ENCODE data around the gene MAP4K4.

Gene MAP4K4

DNA sequence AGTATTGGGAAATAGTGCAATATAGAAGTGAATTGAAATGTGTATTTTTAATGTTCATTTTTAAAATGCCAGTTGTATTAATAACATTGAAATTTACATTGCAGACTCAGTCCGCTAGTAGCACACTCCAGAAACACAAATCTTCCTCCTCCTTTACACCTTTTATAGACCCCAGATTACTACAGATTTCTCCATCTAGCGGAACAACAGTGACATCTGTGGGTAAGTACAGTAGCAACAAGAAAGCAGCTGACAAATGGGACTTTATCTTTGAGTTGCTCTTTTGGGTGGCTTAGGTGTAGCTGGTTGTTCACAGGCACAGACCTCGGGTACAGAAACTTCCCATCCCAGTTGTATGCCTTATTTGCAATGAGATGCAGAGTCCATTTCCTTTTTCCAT lies 176.0 kb downstream of the MAP4K4 start:
- TF ChIP-seq EZH2 (IDR thresholded peaks at IDR 0.05; ENCODE audit: borderline replicate concordance, low read depth, low read length, severe bottlenecking), result no peak
- TF ChIP-seq, protein P1, sequence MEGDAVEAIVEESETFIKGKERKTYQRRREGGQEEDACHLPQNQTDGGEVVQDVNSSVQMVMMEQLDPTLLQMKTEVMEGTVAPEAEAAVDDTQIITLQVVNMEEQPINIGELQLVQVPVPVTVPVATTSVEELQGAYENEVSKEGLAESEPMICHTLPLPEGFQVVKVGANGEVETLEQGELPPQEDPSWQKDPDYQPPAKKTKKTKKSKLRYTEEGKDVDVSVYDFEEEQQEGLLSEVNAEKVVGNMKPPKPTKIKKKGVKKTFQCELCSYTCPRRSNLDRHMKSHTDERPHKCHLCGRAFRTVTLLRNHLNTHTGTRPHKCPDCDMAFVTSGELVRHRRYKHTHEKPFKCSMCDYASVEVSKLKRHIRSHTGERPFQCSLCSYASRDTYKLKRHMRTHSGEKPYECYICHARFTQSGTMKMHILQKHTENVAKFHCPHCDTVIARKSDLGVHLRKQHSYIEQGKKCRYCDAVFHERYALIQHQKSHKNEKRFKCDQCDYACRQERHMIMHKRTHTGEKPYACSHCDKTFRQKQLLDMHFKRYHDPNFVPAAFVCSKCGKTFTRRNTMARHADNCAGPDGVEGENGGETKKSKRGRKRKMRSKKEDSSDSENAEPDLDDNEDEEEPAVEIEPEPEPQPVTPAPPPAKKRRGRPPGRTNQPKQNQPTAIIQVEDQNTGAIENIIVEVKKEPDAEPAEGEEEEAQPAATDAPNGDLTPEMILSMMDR (IDR thresholded peaks at IDR 0.05; ENCODE audit: borderline replicate concordance, extremely low read depth, low read length, poor library complexity, severe bottlenecking), result peak; percentile 62
- H3K36me3 ChIP-seq (ENCODE audit: insufficient read depth, low read length), result peaks cover 91% of the 10 kb centered on the region

DNA sequence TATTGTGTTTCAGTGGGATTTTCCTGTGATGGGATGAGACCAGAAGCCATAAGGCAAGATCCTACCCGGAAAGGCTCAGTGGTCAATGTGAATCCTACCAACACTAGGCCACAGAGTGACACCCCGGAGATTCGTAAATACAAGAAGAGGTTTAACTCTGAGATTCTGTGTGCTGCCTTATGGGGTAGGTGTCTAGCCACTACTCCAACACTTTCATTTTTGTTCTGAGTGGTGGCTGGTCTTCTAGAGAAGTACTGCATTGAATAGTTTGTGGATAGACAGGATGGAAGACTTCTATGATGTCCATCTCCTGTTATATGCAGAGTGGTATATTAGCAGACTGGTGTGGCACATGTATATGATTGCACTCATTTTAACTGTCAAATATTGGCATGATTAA lies 176.6 kb downstream of the MAP4K4 start:
- Histone ChIP-seq H3K4me2 (ENCODE audit: insufficient read depth, low read length) (no peak overlapping the region), H3K9ac (ENCODE audit: low read depth, low read length) (no peak overlapping the region), H3K4me3 (ENCODE audit: low read depth in 1 of 2, low read length in 2 of 2) (no peak overlapping the region), H3K36me3 (ENCODE audit: insufficient read depth, low read length) (peaks cover 92% of the 10 kb centered on the region), H3K27me3 (ENCODE audit: insufficient read depth, low read length, poor library complexity) (no peaks in the 10 kb centered on the region), H3K27ac (ENCODE audit: low read length) (no peak overlapping the region), H2AFZ (ENCODE audit: low read depth, low read length) (no peak overlapping the region), H3K79me2 (ENCODE audit: insufficient read depth, low read length) (no peaks in the 10 kb centered on the region), H4K20me1 (ENCODE audit: insufficient read depth, low read length) (no peaks in the 10 kb centered on the region; the same call in 1 of the 2 replicates), H3K4me1 (ENCODE audit: insufficient read depth, low read length) (no peaks in the 10 kb centered on the region), H3K9me3 (ENCODE audit: insufficient read depth, low read length, severe bottlenecking) (no peaks in the 10 kb centered on the region)
- TF ChIP-seq, protein P1 (IDR thresholded peaks at IDR 0.05; ENCODE audit: borderline replicate concordance, extremely low read depth, low read length, poor library complexity, severe bottlenecking), result no peak
- no peak for TF ChIP-seq EZH2 (IDR thresholded peaks at IDR 0.05; ENCODE audit: borderline replicate concordance, low read depth, low read length, severe bottlenecking)
- DNase-seq, result no peak
- ATAC-seq (ENCODE audit: insufficient read depth, low read depth), result no peak

More for the DNA sequence above, 176.0 kb downstream of the MAP4K4 start:
- Histone ChIP-seq H3K9ac (ENCODE audit: low read depth, low read length) (no peak overlapping the region), H3K9me3 (ENCODE audit: insufficient read depth, low read length, severe bottlenecking) (no peaks in the 10 kb centered on the region), H3K4me3 (ENCODE audit: low read depth in 1 of 2, low read length in 2 of 2) (no peak overlapping the region), H3K27me3 (ENCODE audit: insufficient read depth, low read length, poor library complexity) (no peaks in the 10 kb centered on the region), H3K27ac (ENCODE audit: low read length) (no peak overlapping the region), H3K4me2 (ENCODE audit: insufficient read depth, low read length) (no peak overlapping the region), H2AFZ (ENCODE audit: low read depth, low read length) (no peak overlapping the region), H4K20me1 (ENCODE audit: insufficient read depth, low read length) (no peaks in the 10 kb centered on the region; the same call in 1 of the 2 replicates), H3K4me1 (ENCODE audit: insufficient read depth, low read length) (no peaks in the 10 kb centered on the region), H3K79me2 (ENCODE audit: insufficient read depth, low read length) (no peaks in the 10 kb centered on the region)
- DNase-seq (no peak), ATAC-seq (ENCODE audit: insufficient read depth, low read depth) (peak; percentile 53; the same call in 2 of the 3 replicates)

DNA sequence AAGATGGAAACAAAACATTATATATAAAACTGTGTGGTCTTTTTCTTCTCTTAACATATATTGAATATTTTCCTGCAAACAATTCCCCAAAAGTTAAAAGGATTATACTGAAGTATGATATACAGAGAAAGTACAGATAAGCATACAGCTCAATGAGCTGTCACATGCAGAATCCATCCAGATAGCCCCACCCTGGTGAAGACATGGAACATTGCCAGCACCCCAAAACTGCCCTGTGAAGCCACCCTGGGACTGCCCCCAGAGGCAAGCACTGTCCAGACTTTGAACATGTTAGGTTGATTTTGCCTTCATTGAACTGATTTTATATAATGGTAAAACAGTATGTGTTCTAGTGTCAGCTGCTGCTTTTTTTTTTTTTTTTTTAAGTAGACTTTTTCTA lies 182.0 kb downstream of the MAP4K4 start:
- Histone ChIP-seq H3K9ac (ENCODE audit: low read depth, low read length) (no peak overlapping the region), H3K27ac (ENCODE audit: low read length) (no peak overlapping the region), H3K27me3 (ENCODE audit: insufficient read depth, low read length, poor library complexity) (no peaks in the 10 kb centered on the region), H3K36me3 (ENCODE audit: insufficient read depth, low read length) (peaks cover 87% of the 10 kb centered on the region), H3K9me3 (ENCODE audit: insufficient read depth, low read length, severe bottlenecking) (no peaks in the 10 kb centered on the region), H3K79me2 (ENCODE audit: insufficient read depth, low read length) (no peaks in the 10 kb centered on the region), H3K4me2 (ENCODE audit: insufficient read depth, low read length) (no peak overlapping the region), H3K4me1 (ENCODE audit: insufficient read depth, low read length) (no peaks in the 10 kb centered on the region), H3K4me3 (ENCODE audit: low read depth in 1 of 2, low read length in 2 of 2) (no peak overlapping the region), H4K20me1 (ENCODE audit: insufficient read depth, low read length) (no peaks in the 10 kb centered on the region), H2AFZ (ENCODE audit: low read depth, low read length) (no peak overlapping the region)
- TF ChIP-seq, protein P1 (IDR thresholded peaks at IDR 0.05; ENCODE audit: borderline replicate concordance, extremely low read depth, low read length, poor library complexity, severe bottlenecking), result no peak
- no peak for TF ChIP-seq EZH2 (IDR thresholded peaks at IDR 0.05; ENCODE audit: borderline replicate concordance, low read depth, low read length, severe bottlenecking)
- ATAC-seq (ENCODE audit: insufficient read depth, low read depth) (no peak), DNase-seq (no peak)

DNA sequence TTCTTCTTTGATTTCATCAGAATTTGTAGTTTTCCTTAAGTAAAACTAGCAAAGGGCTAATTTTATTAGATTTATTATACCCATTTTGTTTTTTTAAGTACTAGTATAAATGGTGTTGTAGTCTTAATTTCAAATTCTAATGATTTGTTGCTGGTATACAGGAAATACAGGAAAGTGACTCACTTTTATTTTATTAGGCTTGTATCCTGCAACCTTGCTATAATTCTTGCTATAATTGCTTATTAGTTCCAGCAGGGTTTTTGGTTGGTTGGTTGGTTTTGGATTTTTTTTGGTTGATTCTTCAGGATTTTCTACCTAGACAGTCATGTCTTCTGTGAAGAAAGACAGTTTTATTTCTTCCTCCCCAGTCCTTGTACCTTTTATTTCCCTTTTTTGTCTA lies 183.6 kb downstream of the MAP4K4 start:
- H3K9me3 ChIP-seq (ENCODE audit: insufficient read depth, low read length, severe bottlenecking), result no peaks in the 10 kb centered on the region
- H3K4me1 ChIP-seq (ENCODE audit: insufficient read depth, low read length), result no peaks in the 10 kb centered on the region
- no peaks in the 10 kb centered on the region for H3K27me3 ChIP-seq (ENCODE audit: insufficient read depth, low read length, poor library complexity)
- H3K27ac ChIP-seq (ENCODE audit: low read length), result no peak overlapping the region
- H3K79me2 ChIP-seq (ENCODE audit: insufficient read depth, low read length), result no peaks in the 10 kb centered on the region
- H3K4me3 ChIP-seq (ENCODE audit: low read depth in 1 of 2, low read length in 2 of 2), result no peak overlapping the region
- H3K4me2 ChIP-seq (ENCODE audit: insufficient read depth, low read length), result no peak overlapping the region
- H3K36me3 ChIP-seq (ENCODE audit: insufficient read depth, low read length), result peaks cover 84% of the 10 kb centered on the region
- H4K20me1 ChIP-seq (ENCODE audit: insufficient read depth, low read length), result no peaks in the 10 kb centered on the region
- DNase-seq, result no peak
- H2AFZ ChIP-seq (ENCODE audit: low read depth, low read length), result no peak overlapping the region
- no peak for ATAC-seq (ENCODE audit: insufficient read depth, low read depth)
- no peak overlapping the region for H3K9ac ChIP-seq (ENCODE audit: low read depth, low read length)
- TF ChIP-seq, protein P1 (IDR thresholded peaks at IDR 0.05; ENCODE audit: borderline replicate concordance, extremely low read depth, low read length, poor library complexity, severe bottlenecking), result no peak
- TF ChIP-seq EZH2 (IDR thresholded peaks at IDR 0.05; ENCODE audit: borderline replicate concordance, low read depth, low read length, severe bottlenecking), result no peak

Measured in DND-41 (cell line).